ENCODE measurements around the gene NEURL1B.

DNA sequence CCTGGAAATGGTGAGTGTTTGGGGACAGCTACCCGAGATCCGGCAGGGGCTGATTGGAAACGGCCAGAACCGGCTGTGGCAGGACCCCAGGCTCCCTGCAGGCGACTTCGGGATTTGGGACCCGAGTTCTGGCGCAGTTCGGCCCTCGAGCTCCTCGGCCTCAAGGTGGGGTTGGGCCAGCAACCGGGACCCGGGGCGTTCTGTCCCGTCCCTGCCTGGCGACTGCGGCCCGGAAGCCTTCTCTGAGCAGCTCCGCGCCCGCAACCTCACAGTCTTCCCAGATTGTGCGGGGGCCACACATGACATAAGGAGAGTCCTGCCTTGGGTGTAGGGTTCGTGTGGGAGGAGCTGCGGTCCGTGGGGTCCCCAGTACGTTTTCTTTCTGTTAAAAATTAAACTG, 23.2 kb upstream of the NEURL1B start:
- TF ChIP-seq EZH2 (IDR thresholded peaks at IDR 0.05; ENCODE audit: borderline replicate concordance), result no peak
- TF ChIP-seq, protein P1, sequence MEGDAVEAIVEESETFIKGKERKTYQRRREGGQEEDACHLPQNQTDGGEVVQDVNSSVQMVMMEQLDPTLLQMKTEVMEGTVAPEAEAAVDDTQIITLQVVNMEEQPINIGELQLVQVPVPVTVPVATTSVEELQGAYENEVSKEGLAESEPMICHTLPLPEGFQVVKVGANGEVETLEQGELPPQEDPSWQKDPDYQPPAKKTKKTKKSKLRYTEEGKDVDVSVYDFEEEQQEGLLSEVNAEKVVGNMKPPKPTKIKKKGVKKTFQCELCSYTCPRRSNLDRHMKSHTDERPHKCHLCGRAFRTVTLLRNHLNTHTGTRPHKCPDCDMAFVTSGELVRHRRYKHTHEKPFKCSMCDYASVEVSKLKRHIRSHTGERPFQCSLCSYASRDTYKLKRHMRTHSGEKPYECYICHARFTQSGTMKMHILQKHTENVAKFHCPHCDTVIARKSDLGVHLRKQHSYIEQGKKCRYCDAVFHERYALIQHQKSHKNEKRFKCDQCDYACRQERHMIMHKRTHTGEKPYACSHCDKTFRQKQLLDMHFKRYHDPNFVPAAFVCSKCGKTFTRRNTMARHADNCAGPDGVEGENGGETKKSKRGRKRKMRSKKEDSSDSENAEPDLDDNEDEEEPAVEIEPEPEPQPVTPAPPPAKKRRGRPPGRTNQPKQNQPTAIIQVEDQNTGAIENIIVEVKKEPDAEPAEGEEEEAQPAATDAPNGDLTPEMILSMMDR (IDR thresholded peaks at IDR 0.05; ENCODE audit: poor library complexity), result no peak

All from hepatocyte (in vitro differentiated cells).